PFSK-1 (cell line): ENCODE results near the gene NRAP.

Experiments
- FOXP2 ChIP-seq: optimal IDR thresholded peaks from 2 replicates; pipeline ENCODE3; 2011; ENCODE audit warnings: borderline replicate concordance, control low read depth, inconsistent platforms; ENCODE audit not compliant: insufficient read depth; ENCODE audit errors: extremely low read length, extremely low read depth
- POLR2AphosphoS5 ChIP-seq: IDR thresholded peaks from 2 replicates; pipeline ENCODE4 v1.6.1; 2012; ENCODE audit warnings: low read depth, mild to moderate bottlenecking, control low read depth, low read length, moderate library complexity
- SIN3A ChIP-seq: IDR thresholded peaks from 2 replicates; pipeline ENCODE4 v1.6.1; 2012; ENCODE audit warnings: mild to moderate bottlenecking, low read length, moderate library complexity, borderline replicate concordance; ENCODE audit not compliant: insufficient read depth
- TAF1 ChIP-seq: IDR thresholded peaks from 2 replicates; pipeline ENCODE4 v1.6.1; 2012; ENCODE audit warnings: low read length, control low read depth, borderline replicate concordance; ENCODE audit not compliant: insufficient read depth
- TF ChIP-seq, protein P1 (sequence below), 2 experiments: IDR thresholded peaks; 2 replicates each; pipeline versions ENCODE4 v1.6.1 to v1.8.0; 2011 to 2012; ENCODE audit warnings: low read depth in 2 of 2, low read length in 2 of 2, control low read depth in 1 of 2, inconsistent platforms in 1 of 2, mild to moderate bottlenecking in 1 of 2, moderate library complexity in 1 of 2; ENCODE audit not compliant: insufficient read depth in 1 of 2

NRAP gene

DNA sequence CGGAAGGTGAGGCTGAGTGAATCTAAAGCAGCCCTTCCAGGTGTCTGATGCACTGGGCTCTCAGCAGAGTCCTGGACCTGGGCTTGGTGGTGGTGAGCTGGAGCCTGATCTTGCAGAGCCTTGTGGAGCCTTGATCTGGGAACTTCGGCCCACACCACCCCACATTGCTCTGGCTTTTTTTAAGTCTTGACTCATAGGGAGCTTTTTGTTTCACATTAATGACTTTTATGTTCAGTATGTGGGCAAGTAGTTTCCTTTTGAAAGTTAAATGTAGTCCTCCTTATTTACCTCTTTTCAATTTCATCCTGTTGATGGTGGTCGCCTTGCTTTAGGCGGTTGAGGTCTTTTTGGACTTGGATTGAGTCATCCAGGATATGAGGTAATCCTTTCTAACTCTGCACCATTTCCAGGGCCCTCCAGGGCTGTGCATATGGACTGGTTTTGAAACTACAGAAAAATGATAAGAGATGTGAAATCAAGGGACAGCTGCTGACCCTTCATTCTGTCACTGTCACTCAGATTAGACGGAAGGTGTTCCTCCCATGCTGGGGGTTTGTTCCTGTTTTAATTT is 2.9 kb upstream of the NRAP start:
- TF ChIP-seq TAF1 = no peak
- no peak for TF ChIP-seq SIN3A
- no peak for TF ChIP-seq POLR2AphosphoS5
- TF ChIP-seq, protein P1, sequence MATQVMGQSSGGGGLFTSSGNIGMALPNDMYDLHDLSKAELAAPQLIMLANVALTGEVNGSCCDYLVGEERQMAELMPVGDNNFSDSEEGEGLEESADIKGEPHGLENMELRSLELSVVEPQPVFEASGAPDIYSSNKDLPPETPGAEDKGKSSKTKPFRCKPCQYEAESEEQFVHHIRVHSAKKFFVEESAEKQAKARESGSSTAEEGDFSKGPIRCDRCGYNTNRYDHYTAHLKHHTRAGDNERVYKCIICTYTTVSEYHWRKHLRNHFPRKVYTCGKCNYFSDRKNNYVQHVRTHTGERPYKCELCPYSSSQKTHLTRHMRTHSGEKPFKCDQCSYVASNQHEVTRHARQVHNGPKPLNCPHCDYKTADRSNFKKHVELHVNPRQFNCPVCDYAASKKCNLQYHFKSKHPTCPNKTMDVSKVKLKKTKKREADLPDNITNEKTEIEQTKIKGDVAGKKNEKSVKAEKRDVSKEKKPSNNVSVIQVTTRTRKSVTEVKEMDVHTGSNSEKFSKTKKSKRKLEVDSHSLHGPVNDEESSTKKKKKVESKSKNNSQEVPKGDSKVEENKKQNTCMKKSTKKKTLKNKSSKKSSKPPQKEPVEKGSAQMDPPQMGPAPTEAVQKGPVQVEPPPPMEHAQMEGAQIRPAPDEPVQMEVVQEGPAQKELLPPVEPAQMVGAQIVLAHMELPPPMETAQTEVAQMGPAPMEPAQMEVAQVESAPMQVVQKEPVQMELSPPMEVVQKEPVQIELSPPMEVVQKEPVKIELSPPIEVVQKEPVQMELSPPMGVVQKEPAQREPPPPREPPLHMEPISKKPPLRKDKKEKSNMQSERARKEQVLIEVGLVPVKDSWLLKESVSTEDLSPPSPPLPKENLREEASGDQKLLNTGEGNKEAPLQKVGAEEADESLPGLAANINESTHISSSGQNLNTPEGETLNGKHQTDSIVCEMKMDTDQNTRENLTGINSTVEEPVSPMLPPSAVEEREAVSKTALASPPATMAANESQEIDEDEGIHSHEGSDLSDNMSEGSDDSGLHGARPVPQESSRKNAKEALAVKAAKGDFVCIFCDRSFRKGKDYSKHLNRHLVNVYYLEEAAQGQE (IDR thresholded peaks at IDR 0.05; ENCODE audit: insufficient read depth in 1 of 2, low read depth in 2 of 2, low read length in 2 of 2) = no peak
- no peak for TF ChIP-seq FOXP2

DNA sequence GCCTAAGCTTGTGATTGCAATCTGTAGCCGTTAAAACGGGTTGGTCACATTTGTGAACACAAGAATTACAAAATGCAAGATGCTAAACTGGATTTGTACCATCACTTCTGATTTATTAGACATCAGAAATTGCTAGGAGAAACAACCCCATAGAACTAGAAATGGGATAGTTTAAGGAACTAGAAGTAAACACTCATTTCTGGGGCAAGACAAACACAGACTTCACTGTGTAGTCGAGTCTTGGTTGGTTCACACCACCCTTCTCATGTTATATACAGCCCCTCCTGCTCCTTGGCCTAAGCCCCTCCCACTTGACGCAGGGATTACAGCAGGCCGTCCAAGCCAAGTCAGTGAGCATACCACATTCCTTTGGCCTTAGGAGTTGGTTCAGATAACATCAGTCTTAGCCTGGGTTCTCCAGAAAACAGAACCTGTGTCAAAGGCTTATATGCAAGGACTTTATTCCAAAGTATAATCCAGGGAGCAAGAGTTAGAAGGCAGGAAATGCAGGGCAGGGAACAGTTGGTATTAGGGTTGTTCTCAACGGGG is 2.0 kb upstream of the NRAP start:
- no peak for TF ChIP-seq SIN3A
- TF ChIP-seq, protein P1 (IDR thresholded peaks at IDR 0.05; ENCODE audit: insufficient read depth in 1 of 2, low read depth in 2 of 2, low read length in 2 of 2) = no peak
- TF ChIP-seq TAF1 = no peak
- TF ChIP-seq POLR2AphosphoS5 = no peak
- no peak for TF ChIP-seq FOXP2

DNA sequence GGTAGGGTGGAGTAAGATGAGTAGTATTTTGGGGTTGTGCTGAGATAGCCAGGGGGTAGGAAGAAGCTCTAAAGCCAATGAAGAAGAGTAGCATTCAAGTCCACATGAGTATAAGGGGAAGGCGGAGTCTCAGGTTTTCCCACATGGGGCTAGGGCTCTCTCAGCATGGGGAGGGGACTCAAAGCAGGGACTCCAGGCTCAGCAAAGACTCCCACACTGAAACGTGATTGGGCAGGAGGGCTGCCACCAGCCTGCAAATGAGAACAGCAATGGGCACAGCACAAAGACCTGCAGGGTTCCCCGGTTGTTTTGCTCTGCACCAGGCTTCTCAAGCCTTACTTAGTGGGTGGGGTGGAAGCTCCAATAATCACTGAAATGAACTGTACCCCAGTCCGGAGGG is 1.5 kb upstream of the NRAP start:
- TF ChIP-seq SIN3A = no peak
- TF ChIP-seq, protein P1 (IDR thresholded peaks at IDR 0.05; ENCODE audit: insufficient read depth in 1 of 2, low read depth in 2 of 2, low read length in 2 of 2) = no peak
- no peak for TF ChIP-seq TAF1
- no peak for TF ChIP-seq FOXP2
- TF ChIP-seq POLR2AphosphoS5 = no peak

DNA sequence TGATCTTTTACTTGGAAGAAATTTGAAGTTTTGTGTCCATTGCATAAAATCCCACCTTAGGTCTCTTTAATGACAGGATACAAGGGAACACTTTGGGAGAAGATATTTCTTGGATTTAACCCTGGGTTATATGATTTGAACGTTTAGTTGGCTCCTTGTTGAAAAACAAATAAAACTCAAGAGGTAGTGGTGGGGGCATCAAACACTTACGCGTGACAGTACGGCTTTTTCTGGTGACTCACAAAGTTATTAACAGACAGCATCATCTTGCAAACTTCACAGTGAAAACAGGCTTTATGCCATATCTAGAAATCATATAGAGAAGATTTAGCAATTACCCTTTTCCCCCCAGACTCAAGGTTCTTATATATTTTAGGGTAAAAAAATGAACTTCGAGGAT is 699 bp downstream of the NRAP start:
- TF ChIP-seq TAF1 (no peak), SIN3A (no peak)
- TF ChIP-seq, protein P1 (IDR thresholded peaks at IDR 0.05; ENCODE audit: insufficient read depth in 1 of 2, low read depth in 2 of 2, low read length in 2 of 2) = no peak

DNA sequence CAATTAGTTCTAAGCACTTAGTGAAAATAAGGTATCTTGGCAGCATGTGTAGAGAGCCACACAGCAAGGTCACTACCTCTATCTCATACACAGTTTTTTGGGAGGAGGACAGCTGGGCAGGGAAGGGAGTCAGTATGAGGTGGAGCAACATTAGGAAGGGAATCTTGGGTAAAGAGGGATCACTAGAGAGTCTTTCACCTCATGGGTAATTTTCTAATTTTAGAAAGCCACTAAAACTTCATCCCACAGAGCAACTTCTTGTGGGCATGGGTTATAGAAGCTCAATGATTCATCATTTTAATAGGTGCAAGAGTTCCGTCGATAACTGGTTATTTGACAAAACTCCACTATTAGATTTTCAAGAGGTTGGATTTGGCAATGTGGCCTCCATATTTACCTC is 2.5 kb downstream of the NRAP start:
- TF ChIP-seq FOXP2 = no peak
